Adrenal gland (tissue), 5 donors: ENCODE data around the gene LRP1B.

Experiments
- CTCF ChIP-seq, 6 experiments: fragments of 450-650 bp in 4 of 6; fragments of 200-600 bp in 2 of 6; sonication (generic) in 1 of 6; IDR thresholded peaks; 1 replicate in 5 of 6; 2 replicates in 1 of 6; pipeline versions ENCODE4 v1.5.1 to v1.8.0; 2016 to 2021; ENCODE audit warnings: antibody characterized with exemption in 6 of 6, mild to moderate bottlenecking in 2 of 6, moderate library complexity in 1 of 6
- POLR2A ChIP-seq, 2 donors: fragments of 450-650 bp; IDR thresholded peaks; one replicate each; pipeline ENCODE4 v1.6.1; 2017; ENCODE audit warnings: antibody characterized with exemption in 2 of 2, mild to moderate bottlenecking in 2 of 2, moderate library complexity in 1 of 2
- donor health status: DM: no; HTN: no; CAD: no.

- TF ChIP-seq CTCF (IDR thresholded peaks at IDR 0.05) (no peak), POLR2A (IDR thresholded peaks at IDR 0.05) (no peak)
Observed at GRCh38 chr2:141440072-141440635, 690.7 kb downstream of the LRP1B start.
